Measurements from ENCODE around the gene KCNMA1. TPM values are rescaled to one million over a fixed set of nuclear protein-coding genes. Genes with fewer than 3 reads are reported as not detected.

The KCNMA1 gene
- total RNA-seq, 4 donors from 2014 or later = 10.1 to 32.6 (median 20.1) TPM

DNA sequence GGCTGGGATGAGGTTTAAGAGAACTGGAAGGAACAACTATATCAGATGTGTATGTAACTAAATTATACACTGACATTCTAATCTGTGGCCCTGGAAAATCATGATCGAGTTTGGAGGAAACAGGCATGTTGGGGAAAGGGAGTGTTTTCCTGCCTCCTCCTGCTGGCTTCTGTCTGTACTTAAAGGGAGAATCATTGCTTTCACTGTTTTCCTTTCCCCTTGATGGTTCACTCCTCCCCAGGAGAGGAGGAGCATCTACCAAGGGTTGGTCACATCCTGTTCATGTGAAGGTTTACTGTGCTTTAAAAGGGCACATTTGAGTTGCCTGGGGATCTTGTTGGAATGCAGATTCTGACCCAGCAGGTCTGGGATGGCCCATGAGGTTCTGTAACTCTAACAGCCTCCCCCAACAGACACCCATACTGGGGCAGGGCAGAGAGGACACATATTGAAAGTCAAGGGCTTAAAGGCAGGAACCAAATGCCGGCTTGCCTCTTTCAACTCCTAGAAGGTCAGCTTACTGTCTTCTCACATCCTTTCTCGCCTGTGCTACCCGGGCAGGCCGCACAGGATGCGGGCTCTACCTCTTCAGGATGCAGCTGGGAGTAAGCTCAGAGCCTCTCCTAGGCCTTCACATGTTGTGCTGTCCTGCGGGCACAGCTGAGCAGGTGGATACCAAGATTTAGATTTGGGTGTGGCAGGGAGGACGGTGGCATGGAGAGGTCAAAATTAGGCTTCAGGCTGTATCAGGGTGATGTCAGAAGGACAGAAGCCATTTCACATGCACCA lies 694.8 kb downstream of the KCNMA1 start:
- DNase-seq (ENCODE audit: low spot score) = no peak
- TF ChIP-seq, protein P1, sequence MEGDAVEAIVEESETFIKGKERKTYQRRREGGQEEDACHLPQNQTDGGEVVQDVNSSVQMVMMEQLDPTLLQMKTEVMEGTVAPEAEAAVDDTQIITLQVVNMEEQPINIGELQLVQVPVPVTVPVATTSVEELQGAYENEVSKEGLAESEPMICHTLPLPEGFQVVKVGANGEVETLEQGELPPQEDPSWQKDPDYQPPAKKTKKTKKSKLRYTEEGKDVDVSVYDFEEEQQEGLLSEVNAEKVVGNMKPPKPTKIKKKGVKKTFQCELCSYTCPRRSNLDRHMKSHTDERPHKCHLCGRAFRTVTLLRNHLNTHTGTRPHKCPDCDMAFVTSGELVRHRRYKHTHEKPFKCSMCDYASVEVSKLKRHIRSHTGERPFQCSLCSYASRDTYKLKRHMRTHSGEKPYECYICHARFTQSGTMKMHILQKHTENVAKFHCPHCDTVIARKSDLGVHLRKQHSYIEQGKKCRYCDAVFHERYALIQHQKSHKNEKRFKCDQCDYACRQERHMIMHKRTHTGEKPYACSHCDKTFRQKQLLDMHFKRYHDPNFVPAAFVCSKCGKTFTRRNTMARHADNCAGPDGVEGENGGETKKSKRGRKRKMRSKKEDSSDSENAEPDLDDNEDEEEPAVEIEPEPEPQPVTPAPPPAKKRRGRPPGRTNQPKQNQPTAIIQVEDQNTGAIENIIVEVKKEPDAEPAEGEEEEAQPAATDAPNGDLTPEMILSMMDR (IDR thresholded peaks at IDR 0.05) = no peak
- ATAC-seq (ENCODE audit: low FRiP score) = no peak

DNA sequence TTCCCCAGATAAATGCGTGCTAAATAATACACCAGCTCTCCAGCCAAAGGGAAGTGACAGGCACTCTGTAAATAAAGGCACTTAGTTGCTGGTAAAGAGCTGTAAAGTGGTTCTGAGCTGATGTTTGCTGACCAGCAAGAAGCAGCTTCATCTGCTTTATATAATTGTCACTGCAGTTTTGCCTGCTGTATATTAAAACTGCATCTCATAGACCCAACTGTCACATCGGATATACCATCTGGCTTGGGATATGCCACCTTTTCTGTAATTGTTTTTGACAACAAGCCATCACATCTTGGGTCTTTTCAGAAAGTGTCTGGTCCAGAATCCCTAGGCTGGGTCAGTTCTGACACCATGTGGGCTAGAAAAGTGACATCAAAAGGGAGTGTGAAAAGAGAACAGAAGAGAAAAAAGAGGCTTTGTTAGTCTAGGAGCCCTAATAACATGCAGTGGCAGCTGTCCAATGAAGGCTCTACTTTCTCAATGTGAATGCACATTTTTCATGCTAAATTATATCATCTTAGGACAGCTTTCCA lies 697.6 kb downstream of the KCNMA1 start:
- ATAC-seq (ENCODE audit: low FRiP score) (no peak), DNase-seq (ENCODE audit: low spot score) (no peak)
- TF ChIP-seq, protein P1 (IDR thresholded peaks at IDR 0.05) = no peak

DNA sequence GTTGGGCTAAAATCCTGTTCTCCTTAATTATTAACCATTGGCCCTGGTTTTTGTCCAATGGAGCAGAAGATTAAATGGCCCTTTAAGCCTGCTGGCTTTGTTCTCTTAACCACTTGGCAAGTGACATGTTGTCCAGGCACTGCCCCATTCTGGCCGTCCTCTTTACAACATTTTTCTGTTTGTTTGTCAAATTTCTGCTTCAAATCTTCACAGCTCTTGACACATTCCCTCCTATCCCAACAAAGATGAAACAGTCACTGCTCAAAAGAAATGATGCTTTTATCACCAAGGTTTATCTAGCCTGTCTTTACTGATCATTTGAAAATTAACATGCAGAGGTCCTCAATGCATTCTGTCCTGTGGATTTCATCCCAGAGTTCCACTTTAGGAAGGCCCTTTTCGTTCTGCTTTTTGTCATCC lies 700.4 kb downstream of the KCNMA1 start:
- no peak for ATAC-seq (ENCODE audit: low FRiP score)

DNA sequence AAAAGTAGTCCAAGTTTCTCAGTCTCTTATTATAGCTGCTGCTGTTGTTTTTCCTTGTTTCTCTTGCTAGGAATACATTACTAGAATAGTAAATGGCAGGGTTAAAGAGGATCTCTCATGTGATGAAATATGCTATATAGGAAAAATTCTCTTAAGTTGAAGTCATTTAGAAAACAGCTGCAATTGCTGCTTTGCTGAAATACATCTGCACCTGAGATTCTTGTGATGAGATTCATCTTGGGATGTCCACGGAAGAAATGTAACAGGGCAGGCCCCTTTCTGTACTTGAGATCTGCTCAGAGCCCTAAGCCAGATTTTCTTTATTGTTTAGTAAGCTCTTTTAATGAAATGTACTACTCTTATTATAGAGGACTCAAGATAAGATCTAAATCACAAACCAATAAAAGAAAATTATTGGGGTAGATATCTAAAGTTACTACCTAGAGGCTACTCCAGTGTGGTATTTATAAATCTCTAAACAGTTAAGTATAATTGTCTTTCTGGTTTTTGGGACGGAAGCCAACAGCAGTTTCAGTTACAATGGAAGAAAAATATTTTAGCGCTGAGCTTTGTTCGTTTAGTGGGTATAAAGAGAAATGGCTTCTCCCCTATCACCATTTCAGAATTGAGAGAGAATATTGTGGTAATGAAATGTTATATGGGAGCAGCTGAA lies 701.5 kb downstream of the KCNMA1 start:
- no peak for ATAC-seq (ENCODE audit: low FRiP score)
- TF ChIP-seq, protein P1 (IDR thresholded peaks at IDR 0.05) = no peak
- DNase-seq (ENCODE audit: low spot score) = no peak

More for the DNA sequence above, 700.4 kb downstream of the KCNMA1 start:
- TF ChIP-seq, protein P1 (IDR thresholded peaks at IDR 0.05) = no peak
- DNase-seq (ENCODE audit: low spot score) = no peak

DNA sequence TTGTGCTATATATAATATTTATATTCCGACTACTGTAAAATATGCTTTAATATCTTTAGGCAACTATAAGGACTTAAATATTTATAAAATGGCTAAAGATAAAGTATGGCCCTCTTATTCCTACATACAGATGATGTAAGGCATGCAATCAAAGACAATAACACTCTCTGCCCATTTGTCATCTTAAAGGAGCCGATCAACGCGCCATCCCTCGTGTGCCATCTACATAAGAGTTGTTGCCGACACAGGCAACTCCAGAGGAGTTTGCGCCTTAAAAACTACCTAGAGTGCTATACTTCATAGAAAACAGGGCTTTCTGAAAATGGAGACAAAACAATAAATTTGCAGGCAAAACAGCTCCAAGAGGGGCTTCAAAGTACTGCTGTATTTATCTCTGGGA lies 709.0 kb downstream of the KCNMA1 start:
- TF ChIP-seq, protein P1 (IDR thresholded peaks at IDR 0.05) = no peak
- ATAC-seq (ENCODE audit: low FRiP score) (no peak), DNase-seq (ENCODE audit: low spot score) (no peak)

DNA sequence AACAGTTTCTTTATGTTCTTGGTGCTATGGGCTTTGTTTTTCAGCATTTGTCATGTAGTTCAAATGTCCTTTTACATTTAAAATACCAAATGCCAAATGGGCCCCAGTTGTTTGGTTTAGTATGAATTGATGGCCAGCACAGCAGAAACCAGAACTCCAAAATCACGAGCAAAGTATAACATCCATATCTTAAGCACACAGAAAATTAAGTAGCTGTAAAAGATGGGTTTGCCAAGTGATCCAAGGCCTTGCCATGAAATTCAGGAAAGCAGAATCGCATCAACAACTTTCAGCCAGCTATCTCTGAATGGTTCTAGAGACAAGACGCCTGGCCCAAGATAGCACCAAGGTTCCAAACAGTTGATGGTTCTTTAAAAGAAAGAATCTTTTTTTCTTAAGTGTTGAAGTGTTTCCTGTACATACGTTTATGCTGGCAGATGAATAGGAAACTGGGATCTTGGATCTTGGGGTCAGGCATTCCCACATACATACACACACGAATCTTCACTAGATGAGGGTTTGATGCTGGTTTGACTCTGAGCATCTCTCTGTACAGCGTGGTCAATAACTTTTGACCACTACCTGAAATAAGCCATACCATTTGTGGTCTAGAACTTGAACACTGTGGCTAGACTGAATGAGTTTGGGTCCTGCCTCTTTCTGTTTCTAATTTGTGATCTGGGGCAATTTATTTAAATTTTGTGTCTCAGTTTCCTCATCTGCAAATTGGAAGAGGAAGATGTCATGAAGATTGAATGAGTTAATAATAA lies 711.8 kb downstream of the KCNMA1 start:
- no peak for ATAC-seq (ENCODE audit: low FRiP score)
- no peak for DNase-seq (ENCODE audit: low spot score)
- TF ChIP-seq, protein P1 (IDR thresholded peaks at IDR 0.05) = no peak
